Measurements from ENCODE around the gene ASTN1.

Gene ASTN1

GRCh38 chr1:176869577-176869976 lies 294.9 kb downstream of the ASTN1 start:
- no peak for DNase-seq

- no peak for DNase-seq
Observed at GRCh38 chr1:176866011-176866714, 298.3 kb downstream of the ASTN1 start.

- no peak for DNase-seq
Observed at GRCh38 chr1:176864211-176864610, 300.3 kb downstream of the ASTN1 start.

GRCh38 chr1:176863613-176864012 lies 300.9 kb downstream of the ASTN1 start:
- DNase-seq, result no peak

GRCh38 chr1:176858433-176858916 lies 306.0 kb downstream of the ASTN1 start:
- no peak for DNase-seq

- DNase-seq, result no peak
Observed at GRCh38 chr1:176857632-176858031, 306.9 kb downstream of the ASTN1 start.

- DNase-seq, result no peak
Observed at GRCh38 chr1:176854758-176855745, 309.5 kb downstream of the ASTN1 start.

GRCh38 chr1:176854121-176854520 lies 310.4 kb downstream of the ASTN1 start:
- DNase-seq, result no peak

- DNase-seq, result no peak
Observed at GRCh38 chr1:176853503-176853902, 311.0 kb downstream of the ASTN1 start.

- DNase-seq, result no peak
Observed at GRCh38 chr1:176852124-176852523, 312.4 kb downstream of the ASTN1 start.

- no peak for DNase-seq
Observed at GRCh38 chr1:176850871-176851270, 313.6 kb downstream of the ASTN1 start.

- no peak for DNase-seq
Observed at GRCh38 chr1:176849281-176849680, 315.2 kb downstream of the ASTN1 start.

- DNase-seq, result no peak
Observed at GRCh38 chr1:176847052-176847451, 317.5 kb downstream of the ASTN1 start.

GRCh38 chr1:176843352-176844297 lies 320.9 kb downstream of the ASTN1 start:
- DNase-seq, result no peak

GRCh38 chr1:176841238-176841637 lies 323.3 kb downstream of the ASTN1 start:
- DNase-seq, result no peak

- no peak for DNase-seq
Observed at GRCh38 chr1:176839216-176839615, 325.3 kb downstream of the ASTN1 start.

- no peak for DNase-seq
Observed at GRCh38 chr1:176838276-176838995, 326.1 kb downstream of the ASTN1 start.

- DNase-seq, result no peak
Observed at GRCh38 chr1:176837708-176838107, 326.8 kb downstream of the ASTN1 start.

GRCh38 chr1:176831150-176831549 lies 333.4 kb downstream of the ASTN1 start:
- no peak for DNase-seq

GRCh38 chr1:176829261-176829660 lies 335.3 kb downstream of the ASTN1 start:
- DNase-seq, result no peak

GRCh38 chr1:176826265-176826664 lies 338.2 kb downstream of the ASTN1 start:
- DNase-seq, result no peak

All from activated CD4-positive, alpha-beta T cell treated with anti-CD3 and anti-CD28 coated beads, Interleukin-10, Interleukin-2, amounts not matched to agents 100 ng/mL and 50 ng/mL, durations not matched to agents 16 hours and 8 hours (primary cell).